Measurements from ENCODE around the gene PDSS2.
A peak's percentile ranks its signal among the peaks of the same experiment; 100 is the strongest.
"Not testable (repeated sequence)": the region's sequence is repeated elsewhere in the genome, so short reads cannot be mapped to it uniquely, and the experiment has no call there.

The PDSS2 gene

DNA sequence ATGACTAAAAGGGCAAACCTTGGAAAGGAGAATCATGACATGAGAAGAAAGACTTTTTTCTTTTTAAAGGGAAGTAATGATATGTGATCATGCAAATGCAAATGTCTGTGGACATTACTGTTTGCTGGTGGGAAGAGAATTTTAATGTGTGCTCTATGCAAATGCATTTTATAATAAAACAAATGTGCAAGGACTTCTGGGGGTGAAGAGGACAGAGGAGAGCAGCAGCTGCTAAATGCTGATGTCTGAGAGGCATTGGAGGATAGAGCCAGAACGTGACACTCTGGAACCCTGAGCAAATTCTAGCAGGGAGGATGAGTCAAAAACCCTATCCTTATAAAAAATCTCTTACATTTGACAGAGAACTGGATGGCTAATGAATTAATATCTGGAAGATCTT is 274.9 kb downstream of the PDSS2 start:
- DNase-seq (ENCODE audit: low read depth): no peak
- TF ChIP-seq, protein P1, sequence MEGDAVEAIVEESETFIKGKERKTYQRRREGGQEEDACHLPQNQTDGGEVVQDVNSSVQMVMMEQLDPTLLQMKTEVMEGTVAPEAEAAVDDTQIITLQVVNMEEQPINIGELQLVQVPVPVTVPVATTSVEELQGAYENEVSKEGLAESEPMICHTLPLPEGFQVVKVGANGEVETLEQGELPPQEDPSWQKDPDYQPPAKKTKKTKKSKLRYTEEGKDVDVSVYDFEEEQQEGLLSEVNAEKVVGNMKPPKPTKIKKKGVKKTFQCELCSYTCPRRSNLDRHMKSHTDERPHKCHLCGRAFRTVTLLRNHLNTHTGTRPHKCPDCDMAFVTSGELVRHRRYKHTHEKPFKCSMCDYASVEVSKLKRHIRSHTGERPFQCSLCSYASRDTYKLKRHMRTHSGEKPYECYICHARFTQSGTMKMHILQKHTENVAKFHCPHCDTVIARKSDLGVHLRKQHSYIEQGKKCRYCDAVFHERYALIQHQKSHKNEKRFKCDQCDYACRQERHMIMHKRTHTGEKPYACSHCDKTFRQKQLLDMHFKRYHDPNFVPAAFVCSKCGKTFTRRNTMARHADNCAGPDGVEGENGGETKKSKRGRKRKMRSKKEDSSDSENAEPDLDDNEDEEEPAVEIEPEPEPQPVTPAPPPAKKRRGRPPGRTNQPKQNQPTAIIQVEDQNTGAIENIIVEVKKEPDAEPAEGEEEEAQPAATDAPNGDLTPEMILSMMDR (IDR thresholded peaks at IDR 0.05; ENCODE audit: control insufficient read depth, extremely low read depth, insufficient read depth): no peak
- no peak overlapping the region for H3K4me3 ChIP-seq (ENCODE audit: low read depth, low read length)

DNA sequence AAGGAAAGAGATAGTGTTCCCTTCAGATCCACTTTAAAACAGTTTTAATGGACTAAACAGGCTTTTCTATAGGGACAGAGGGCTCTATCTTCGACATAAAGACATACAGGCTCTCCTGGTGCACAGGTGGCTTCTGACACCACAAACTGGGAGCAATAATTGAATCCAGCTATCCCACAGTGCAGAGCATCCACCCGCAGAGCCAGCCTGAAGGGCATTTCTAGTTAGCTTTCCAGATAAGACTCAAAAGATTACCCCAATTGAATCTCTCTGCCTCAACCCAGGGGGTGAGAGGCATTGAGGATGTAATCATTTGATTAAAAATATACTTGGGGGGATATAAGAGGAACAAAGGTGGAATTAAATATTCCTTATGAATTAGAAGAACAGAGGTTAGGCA is 279.3 kb downstream of the PDSS2 start:
- H3K4me3 ChIP-seq (ENCODE audit: low read depth, low read length): no peak overlapping the region
- TF ChIP-seq, protein P1 (IDR thresholded peaks at IDR 0.05; ENCODE audit: control insufficient read depth, extremely low read depth, insufficient read depth): no peak
- DNase-seq (ENCODE audit: low read depth): no peak

DNA sequence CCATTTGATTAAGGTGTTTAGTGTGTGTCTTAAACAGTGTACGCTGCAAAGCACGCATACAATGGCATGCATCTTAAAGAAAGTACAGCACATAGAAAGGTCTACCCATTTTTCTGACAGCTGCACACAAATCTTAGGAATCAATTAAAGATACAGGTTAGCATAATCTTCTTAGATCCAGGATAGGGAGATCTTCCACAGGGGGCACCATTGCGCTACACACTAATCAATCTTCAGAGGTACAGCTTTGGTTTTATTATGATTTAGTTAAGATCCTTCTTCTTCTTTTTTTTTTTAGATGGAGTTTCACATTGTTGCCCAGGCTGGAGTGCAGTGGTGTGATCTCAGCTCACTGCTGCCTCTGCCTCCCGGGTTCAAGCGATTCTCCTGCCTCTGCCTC is 280.4 kb downstream of the PDSS2 start:
- peak; percentile 27 for DNase-seq (ENCODE audit: low read depth)
- no peak overlapping the region for H3K4me3 ChIP-seq (ENCODE audit: low read depth, low read length)
- TF ChIP-seq, protein P1 (IDR thresholded peaks at IDR 0.05; ENCODE audit: control insufficient read depth, extremely low read depth, insufficient read depth): peak; percentile 55

DNA sequence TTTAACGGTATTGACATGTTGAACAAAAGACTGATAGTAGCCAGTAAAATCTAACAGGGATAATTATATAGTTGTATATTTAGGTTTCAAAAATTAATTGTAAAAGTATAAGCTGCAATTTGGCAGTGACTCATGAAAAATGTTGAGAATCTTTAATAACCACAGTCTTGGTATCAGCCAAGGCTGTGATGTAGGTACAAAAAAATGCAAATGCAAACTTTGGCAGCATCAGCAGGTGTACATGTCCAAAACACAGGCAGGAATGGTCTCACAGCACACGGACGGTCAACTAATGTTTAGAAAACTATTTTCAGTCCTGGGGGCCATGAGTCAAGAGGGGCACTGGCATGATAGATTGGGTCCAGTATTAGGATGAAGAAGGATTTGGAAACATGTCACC is 285.6 kb downstream of the PDSS2 start:
- no peak overlapping the region for H3K4me3 ChIP-seq (ENCODE audit: low read depth, low read length)
- TF ChIP-seq, protein P1 (IDR thresholded peaks at IDR 0.05; ENCODE audit: control insufficient read depth, extremely low read depth, insufficient read depth): no peak
- DNase-seq (ENCODE audit: low read depth): no peak

DNA sequence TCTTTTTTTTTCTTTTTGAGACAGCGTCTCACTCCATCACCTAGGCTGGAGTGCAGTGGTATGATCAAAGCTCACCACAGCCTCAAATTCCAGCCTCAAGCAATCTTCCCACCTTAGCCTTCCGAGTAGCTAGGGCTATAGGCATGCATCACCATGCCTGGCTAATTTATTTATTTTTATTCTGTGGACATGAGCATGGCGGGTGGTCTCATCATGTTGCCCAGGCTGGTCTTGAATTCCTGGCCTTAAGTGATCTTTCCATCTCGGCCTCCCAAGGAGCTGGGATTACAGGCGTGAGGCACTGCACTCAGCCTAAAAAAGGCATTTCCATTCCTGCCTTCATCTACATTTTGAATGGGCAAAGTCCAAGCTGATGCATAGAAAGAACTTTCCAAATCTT is 287.9 kb downstream of the PDSS2 start:
- DNase-seq (ENCODE audit: low read depth): no peak
- no peak overlapping the region for H3K4me3 ChIP-seq (ENCODE audit: low read depth, low read length)
- TF ChIP-seq, protein P1 (IDR thresholded peaks at IDR 0.05; ENCODE audit: control insufficient read depth, extremely low read depth, insufficient read depth): no peak

DNA sequence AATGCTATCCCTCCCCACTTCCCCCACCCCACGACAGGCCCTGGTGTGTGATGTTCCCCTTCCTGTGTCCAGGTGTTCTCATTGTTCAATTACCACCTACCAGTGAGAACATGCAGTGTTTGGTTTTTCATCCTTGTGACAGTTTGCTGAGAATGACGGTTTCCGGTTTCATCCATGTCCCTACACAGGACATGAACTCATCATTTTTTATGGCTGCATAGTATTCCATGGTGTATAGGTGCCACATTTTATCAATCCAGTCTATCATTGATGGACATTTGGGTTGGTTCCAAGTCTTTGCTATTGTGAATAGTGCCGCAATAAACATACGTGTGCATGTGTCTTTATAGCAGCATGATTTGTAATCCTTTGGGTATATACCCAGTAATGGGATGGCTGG is 295.1 kb downstream of the PDSS2 start:
- H3K4me3 ChIP-seq (ENCODE audit: low read depth, low read length); DNase-seq (ENCODE audit: low read depth): not testable (repeated sequence)

DNA sequence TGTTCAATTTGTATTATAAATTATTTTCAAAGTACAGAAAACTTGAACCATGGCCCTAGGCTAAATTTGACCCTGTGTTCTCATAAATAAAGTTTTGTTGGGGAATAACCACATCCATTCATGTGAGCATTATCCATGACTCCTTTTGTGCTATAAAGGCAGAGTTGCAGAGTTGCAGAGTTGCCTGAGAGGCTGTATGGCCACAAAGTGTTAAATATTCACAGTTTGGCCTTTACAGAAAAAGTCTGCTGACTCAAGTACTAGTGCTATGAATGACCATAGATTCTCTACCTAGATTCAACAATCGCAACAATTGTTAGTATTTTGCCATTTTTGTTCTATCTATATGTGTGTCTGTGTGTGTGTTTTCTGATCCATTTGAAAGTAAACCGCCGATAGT is 297.8 kb downstream of the PDSS2 start:
- no peak for DNase-seq (ENCODE audit: low read depth)

More for the DNA sequence above, 297.8 kb downstream of the PDSS2 start:
- TF ChIP-seq, protein P1 (IDR thresholded peaks at IDR 0.05; ENCODE audit: control insufficient read depth, extremely low read depth, insufficient read depth): no peak
- H3K4me3 ChIP-seq (ENCODE audit: low read depth, low read length): no peak overlapping the region
